K562 (cell line): Measurements from ENCODE around the gene TMEM245. TPM values are rescaled to one million over a fixed set of nuclear protein-coding genes. Genes with fewer than 3 reads are reported as not detected.

ENCODE experiments used
- CHCHD3 ChIP-seq: fragments of 250-450 bp; sonication (Bioruptor Pico); IDR thresholded peaks from 2 replicates; pipeline ENCODE4 v2.1.2; 2022; ENCODE audit warnings: mild to moderate bottlenecking
- CREBBP ChIP-seq: IDR thresholded peaks from one replicate; pipeline ENCODE4 v1.6.1; 2012; ENCODE audit warnings: low read depth, mild to moderate bottlenecking, control low read depth, inconsistent platforms, low read length
- CREM ChIP-seq: IDR thresholded peaks from 2 replicates; pipeline ENCODE4 v1.6.1; 2014; ENCODE audit warnings: antibody characterized with exemption, low read depth
- ELF4 ChIP-seq: fragments of 450-650 bp; formaldehyde crosslinking; IDR thresholded peaks from 2 replicates; pipeline ENCODE4 v1.4.0; 2022; ENCODE audit warnings: missing genetic modification characterization
- ELK1 ChIP-seq: sonication (generic); formaldehyde crosslinking; IDR thresholded peaks from 2 replicates; pipeline ENCODE4 v1.8.1; 2022; ENCODE audit warnings: missing genetic modification reagents
- FOSL1 ChIP-seq: fragments of 200-800 bp; sonication (Bioruptor generic); conservative IDR thresholded peaks from 2 replicates; pipeline ENCODE4 v1.6.1; 2016; ENCODE audit warnings: missing genetic modification characterization, missing compliant biosample characterization
- FOXK2 ChIP-seq, 2 experiments: fragments of 450-650 bp; IDR thresholded peaks in 1 of 2; conservative IDR thresholded peaks in 1 of 2; 2 replicates each; pipeline ENCODE4 v1.6.1; 2016; ENCODE audit warnings: low read depth in 2 of 2, mild to moderate bottlenecking in 1 of 2
- ILF3 ChIP-seq: fragments of 450-650 bp; IDR thresholded peaks from 2 replicates; pipeline ENCODE4 v1.6.1; 2018; ENCODE audit warnings: antibody characterized with exemption, mild to moderate bottlenecking, moderate library complexity, borderline replicate concordance
- JUND ChIP-seq, 2 experiments: IDR thresholded peaks; 2 replicates in 1 of 2; 3 replicates in 1 of 2; pipeline ENCODE4 v1.6.1; 2011; ENCODE audit warnings: borderline replicate concordance in 2 of 2, low read depth in 2 of 2, low read length in 2 of 2, improper control_type of control experiment in 1 of 2, missing biosample characterization in 1 of 2, missing genetic modification characterization in 1 of 2, missing genetic modification reagents in 1 of 2
- MAFK ChIP-seq: IDR thresholded peaks from 2 replicates; pipeline ENCODE4 v1.6.1; 2011; ENCODE audit warnings: low read length, improper control_type of control experiment
- PATZ1 ChIP-seq: fragments of 250-450 bp; sonication (Bioruptor Pico); IDR thresholded peaks from 2 replicates; pipeline ENCODE4 v1.5.0; 2020; ENCODE audit warnings: mild to moderate bottlenecking, borderline replicate concordance
- PHF8 ChIP-seq: fragments of 200-600 bp; sonication (generic); IDR thresholded peaks from 2 replicates; pipeline ENCODE4 v1.6.1; 2012; ENCODE audit warnings: mixed run types, mild to moderate bottlenecking, inconsistent platforms, low read length, moderate library complexity, borderline replicate concordance
- REST ChIP-seq, 2 experiments: fragments of 450-650 bp; formaldehyde crosslinking in 1 of 2; IDR thresholded peaks; 2 replicates each; pipeline versions ENCODE4 v1.4.0 to v1.6.1; 2014 to 2020; ENCODE audit warnings: mild to moderate bottlenecking in 2 of 2, borderline replicate concordance in 1 of 2, low read depth in 1 of 2
- TAL1 ChIP-seq: fragments of 450-650 bp; IDR thresholded peaks from 2 replicates; pipeline ENCODE4 v1.6.1; 2016; ENCODE audit warnings: mild to moderate bottlenecking
- ZNF507 ChIP-seq: conservative IDR thresholded peaks from 2 replicates; pipeline ENCODE4 v1.6.1; 2017; ENCODE audit warnings: missing genetic modification characterization, missing compliant biosample characterization
- polyA plus RNA-seq, 8 experiments: library from polyadenylated mRNA; depleted of rRNA in 4 of 8; stranded (reverse) in 5 of 8; unstranded in 3 of 8; fragments of >200 nt; fragmentation: Nextera tagmentation in 2 of 8; fragmentation: Illumina TruSeq in 1 of 8; extraction: Ambion mirVana in 2 of 8; extraction: Trizol in 1 of 8; gene quantifications; 2 replicates each; pipeline versions ENCODE4 v1.2.1 to v1.2.3, GENCODE V29; 2011 to 2014; ENCODE audit warnings: inconsistent platforms in 1 of 8, missing spikeins in 1 of 8
- total RNA-seq, 7 experiments: library from RNA; depleted of rRNA in 6 of 7; stranded (reverse); fragments of >200 nt in 6 of 7; fragmentation: Illumina TruSeq in 2 of 7; extraction: Trizol in 2 of 7; gene quantifications; 2 replicates each; pipeline versions ENCODE4 v1.2.1 to v1.2.3, GENCODE V29; 2011 to 2021; ENCODE audit warnings: low replicate concordance in 1 of 7

Gene TMEM245
- total and polyA plus RNA-seq, 9 of the 15 experiments (the other 6 are each of a cell fraction or from before 2014, with no cell fraction given), result 8.5 to 43.2 (median 24.3) TPM

GRCh38 chr9:109010746-109011145, 109.0 kb downstream of the TMEM245 start (continued):
- TF ChIP-seq REST (IDR thresholded peaks at IDR 0.05; ENCODE audit: borderline replicate concordance), result peak; percentile 21; the same call in 1 of the 2 replicates
- TF ChIP-seq REST (CRISPR knock-in tag; IDR thresholded peaks at IDR 0.05; ENCODE audit: low read depth), result no peak
- no peak for TF ChIP-seq ELF4
- peak; percentile 90 for TF ChIP-seq FOSL1 (tag)
- peak; percentile 92 to 95 for TF ChIP-seq FOXK2 (conservative IDR thresholded peaks at IDR 0.05 in 1 of 2, IDR thresholded peaks at IDR 0.05 in 1 of 2; ENCODE audit: low read depth in 2 of 2)
- no peak for TF ChIP-seq CHCHD3 (CRISPR knock-in tag)
- TF ChIP-seq PHF8, result no peak
- TF ChIP-seq ZNF507 (tag), result no peak
- TF ChIP-seq ELK1, result no peak
- TF ChIP-seq PATZ1 (CRISPR knock-in tag), result no peak
- TF ChIP-seq ILF3, result no peak
- TF ChIP-seq CREM, result peak; percentile 91
- peak; percentile 97 for TF ChIP-seq JUND (IDR thresholded peaks at IDR 0.05; ENCODE audit: borderline replicate concordance, low read depth, low read length)
- TF ChIP-seq JUND (tag; IDR thresholded peaks at IDR 0.05; ENCODE audit: borderline replicate concordance, low read depth, low read length), result peak; percentile 99
- no peak for TF ChIP-seq CREBBP
- peak; percentile 69 for TF ChIP-seq MAFK
- TF ChIP-seq TAL1, result no peak
